ENCODE data around the gene DSN1.

DSN1 gene

DNA sequence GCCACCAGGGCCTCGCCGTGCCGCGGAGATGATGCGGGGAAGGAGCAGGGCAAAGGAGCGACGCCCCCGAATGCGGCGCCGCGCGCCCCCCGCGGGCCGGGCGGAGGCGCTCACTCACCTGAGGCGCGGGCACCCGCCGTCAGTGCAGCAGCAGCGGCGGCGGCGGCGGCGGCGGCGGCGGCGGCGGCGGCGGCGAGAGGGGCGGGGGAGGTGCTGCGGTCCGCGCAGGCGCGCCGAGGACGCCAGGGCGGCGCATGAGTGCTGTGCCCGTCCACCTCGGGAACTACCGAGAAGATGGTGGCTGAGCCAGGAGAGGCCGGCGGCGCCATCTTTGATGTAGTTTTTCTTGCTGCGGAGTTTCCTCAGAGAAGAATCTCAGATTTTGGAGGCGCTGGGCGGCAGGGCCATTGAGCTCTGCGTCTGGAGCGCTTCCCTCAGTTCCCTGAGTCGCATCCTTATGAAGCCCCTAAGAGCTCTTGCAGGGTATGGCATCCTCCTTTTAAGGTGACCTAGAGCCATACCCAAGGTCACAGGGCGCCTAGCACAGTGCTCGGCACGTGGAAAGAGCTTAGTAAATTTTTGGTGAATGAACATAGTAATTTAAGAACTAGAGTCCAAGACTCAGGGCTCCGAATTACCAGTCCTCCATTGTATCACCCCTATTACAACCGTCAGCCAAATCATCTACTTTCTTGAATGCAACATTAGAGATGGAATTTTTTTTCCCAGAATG is 27.5 kb downstream of the DSN1 start, which contains the start of gene NDRG3:
Gene NDRG3 (minus strand): TSS at position 164 of the 733 bp plus-strand sequence. CDS start 24,355 bp downstream, outside the sequence.
- peak; percentile 87 for DNase-seq

DNA sequence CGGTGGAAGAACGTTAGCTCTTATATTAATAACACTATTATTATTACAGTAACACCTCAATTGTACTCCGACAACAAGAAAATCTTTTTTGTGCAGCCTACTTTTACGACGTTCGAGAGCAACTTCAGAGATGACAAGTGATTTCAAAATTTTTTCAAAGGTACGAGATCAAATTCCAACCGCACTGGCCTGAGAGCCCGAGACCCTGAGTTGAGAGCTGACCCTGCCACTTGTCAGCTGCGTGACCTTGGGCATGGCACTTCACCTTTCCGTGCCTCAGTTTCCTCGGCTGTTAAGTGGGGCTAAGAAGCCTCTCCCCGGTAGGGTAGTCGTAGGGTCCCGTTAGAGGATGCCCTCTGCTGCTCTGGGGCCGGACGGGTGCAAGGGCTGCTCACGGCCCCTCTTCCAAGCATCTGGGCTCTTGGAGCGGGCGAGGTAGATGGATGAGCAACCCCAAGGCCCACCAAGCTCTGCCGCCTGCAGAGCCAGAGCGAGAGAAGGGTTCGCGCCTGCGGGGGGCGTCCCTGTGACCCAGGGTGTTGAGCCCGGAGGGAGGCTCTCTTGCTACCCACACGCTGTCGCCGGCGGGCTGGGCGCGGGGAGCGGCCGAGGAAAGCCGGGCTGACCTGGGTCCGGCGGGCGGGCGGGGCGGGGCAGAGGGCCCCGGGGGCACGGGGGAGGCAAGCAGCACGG is 28.2 kb downstream of the DSN1 start:
- DNase-seq = no peak

DNA sequence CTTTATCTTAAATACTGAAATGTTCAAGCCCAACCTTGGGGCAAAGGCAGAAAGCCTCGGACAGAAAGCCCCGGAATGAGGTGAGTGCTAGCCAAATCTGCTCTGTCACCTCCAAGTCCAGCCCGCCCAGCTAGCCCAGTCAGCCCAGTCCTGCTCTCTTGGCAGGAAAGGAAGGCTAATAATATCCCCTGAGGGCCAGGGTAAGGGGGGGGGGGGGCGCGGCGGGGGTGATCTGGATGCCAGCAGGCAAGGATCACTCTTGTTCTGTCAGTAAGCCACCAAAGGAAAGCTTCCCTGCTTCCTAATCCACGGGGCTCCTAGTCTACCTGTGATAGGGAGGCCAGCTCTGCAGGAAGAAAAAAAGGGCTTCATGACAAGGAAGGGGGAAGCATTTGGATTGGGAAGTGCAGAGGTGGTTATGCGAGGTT is 28.8 kb downstream of the DSN1 start:
- no peak for DNase-seq

DNA sequence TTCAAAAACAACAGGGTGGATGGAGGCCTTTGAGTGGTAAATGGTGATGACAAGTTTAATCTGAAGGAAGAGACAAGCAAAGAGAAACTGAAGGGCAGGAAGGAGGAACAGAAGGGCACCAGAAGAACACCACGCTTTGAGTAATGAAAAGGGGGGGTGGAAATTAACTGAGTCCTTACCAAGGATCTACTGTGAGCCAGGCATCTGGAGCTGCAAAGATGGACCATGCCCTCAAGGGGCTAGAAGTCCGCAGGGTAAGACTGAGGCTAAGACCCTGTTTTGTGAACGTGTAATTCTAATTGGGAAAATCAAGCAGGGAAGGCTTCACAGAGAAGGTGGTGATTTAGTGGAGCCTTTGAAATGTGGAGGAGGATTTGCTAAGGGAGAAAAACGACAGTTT is 29.3 kb downstream of the DSN1 start:
- no peak for DNase-seq

DNA sequence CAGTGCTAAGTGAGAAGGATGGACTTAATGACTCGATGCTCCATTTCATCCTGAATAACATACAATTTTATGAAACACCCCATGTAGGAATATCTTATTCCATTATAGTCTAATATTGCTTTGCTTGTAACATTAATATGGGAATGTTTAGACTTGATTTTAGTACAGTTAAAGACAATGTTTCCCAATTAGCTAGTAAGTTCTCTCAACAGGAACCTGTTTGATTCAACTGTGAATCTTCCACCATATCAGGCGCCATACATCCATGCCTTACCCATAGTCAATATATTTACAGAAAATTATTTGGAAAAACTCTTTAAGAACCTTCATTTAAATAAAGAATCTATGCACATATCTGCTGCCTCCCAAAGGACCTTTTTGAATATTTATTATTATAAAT is 31.0 kb downstream of the DSN1 start:
- no peak for DNase-seq

DNA sequence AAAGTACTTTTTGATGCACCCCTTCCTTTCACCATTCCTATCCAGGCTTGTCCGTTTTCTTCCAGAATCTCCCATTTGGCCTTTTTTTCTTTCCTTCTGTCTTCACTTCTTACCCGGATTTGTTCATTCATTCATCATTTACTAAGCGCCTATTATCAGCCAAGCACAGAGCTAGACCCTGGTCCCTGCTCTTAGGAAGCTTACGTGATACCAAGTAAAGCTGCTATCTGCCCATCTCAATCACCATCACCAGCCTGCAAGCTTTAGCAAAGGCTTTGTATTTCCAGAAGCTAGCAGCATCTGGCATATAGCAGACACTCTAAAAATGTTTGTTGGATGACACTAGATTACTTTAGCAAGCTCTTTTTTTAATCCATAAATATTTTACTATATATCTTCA is 32.5 kb downstream of the DSN1 start:
- DNase-seq = no peak

DNA sequence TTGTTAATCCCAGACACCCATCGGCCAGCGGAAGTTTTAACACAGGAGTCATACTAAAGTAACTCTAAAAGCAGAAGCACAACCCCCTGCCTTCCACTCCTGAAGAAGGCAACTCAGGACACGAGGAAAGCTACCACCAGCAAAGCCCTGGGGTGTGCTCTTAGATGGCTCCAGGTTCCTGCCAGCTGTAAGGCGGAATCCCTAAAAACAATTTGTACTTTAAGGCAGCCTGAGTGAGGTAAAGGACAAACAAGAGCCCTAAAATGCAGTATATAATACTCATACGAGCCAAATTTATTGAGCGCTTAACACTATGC is 36.4 kb downstream of the DSN1 start:
- no peak for DNase-seq

DNA sequence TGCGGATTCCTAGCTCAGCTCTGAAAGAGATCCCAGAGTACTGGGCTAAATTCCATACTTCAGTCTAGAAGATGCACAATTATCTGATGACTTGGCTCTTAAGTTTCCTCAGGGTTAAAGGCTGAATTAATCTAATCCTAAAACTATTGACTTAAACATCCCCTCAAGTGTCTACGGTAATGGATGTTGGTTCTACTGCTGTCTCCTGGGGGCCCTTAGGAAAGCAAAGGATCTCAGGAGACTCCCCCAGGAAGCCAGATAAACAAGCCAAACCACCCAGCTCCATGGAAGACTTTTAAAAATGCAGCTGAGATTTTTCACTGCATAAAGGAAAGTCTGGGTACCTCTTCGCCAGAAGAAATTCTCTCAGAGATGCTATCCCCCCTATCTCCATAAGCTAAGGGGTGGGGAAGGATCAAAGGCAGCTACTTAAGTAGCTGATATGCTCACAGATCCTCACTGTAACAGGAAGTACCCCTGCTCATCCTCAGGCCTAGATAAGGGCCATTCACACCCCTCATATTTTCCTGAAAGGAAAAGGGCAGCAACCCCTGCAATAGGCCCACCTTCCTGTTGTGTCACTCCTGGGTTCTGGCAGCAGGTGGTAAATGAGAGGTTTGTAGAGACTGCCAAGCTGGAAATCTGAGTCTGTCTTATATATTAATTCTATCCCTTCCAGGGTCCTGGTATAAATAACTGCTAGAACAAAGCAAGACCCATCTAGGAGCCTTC is 36.9 kb downstream of the DSN1 start:
- DNase-seq = no peak

DNA sequence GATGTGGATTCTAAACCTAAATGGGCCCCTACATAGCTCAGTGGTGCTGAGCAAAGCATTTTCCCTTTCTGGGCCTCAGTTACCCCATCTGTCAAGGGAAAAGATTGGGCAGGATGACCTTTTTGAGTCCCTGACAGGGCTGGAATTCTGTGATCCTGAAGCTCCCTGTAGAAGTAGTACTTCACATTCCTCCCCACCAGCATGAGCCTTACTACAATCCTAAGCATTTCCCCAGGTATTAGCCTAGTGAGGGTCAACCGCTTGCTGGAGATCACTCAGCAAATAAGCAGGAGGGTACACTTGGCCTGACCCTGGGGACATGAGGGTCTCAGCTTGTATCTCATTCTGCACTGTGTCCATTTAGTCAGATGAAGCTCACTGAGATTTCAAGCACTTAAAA is 41.1 kb downstream of the DSN1 start:
- no peak for DNase-seq

DNA sequence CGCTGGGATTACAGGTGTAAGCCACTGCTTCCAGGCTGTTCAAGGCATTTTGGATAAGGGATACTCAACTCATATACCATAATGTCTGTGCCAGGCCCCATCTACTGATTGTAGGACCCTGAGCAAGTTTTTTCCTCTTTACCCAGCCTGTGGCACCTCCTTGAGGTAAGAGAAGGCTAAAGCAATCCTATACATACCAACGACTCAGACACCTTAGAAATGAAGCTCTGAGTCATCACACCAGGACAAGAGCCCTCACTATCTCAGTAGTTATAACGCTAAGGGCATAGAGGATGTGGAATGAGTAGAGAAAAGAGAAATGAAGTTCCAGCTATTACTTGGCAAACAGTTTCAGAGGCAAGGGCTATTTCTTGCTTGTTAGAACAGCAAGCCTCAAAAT is 44.6 kb downstream of the DSN1 start:
- DNase-seq = no peak

DNA sequence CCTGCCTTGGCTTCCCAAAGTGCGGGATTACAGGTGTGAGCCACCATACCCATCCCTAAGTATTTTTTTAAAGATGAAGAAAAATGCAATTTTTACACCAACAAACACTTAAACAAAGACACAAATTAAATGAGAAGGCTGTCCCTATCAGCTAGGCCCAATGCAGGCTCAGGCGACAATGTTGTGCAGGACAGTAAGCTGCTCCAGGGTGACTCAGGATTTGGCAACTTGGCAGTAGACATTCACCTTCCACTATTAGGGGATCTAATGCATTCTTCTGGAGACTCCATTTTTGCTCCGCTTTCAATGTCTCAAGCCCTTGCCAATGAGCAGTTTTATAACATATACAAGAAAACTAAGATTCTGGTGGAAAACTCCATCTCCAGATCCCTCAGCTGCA is 47.4 kb downstream of the DSN1 start:
- DNase-seq = no peak

DNA sequence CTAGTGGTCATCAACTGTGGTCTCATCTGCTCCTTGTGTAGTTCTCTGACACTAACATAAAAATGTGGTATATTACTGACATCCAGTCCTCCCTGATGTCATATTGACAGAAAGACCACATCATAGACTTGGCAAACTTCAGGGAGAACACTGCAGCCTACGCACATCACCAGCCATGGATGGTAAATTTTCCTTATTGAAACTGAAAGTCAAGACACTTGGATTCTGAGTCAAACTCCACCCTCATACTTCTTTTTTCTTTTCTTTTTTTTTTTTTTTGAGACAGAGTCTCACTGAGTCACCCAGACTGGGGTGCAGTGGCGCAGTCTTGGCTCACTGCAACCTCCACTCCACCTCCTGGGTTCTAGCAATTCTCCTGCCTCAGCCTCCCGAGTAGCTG is 53.1 kb downstream of the DSN1 start:
- no peak for DNase-seq

DNA sequence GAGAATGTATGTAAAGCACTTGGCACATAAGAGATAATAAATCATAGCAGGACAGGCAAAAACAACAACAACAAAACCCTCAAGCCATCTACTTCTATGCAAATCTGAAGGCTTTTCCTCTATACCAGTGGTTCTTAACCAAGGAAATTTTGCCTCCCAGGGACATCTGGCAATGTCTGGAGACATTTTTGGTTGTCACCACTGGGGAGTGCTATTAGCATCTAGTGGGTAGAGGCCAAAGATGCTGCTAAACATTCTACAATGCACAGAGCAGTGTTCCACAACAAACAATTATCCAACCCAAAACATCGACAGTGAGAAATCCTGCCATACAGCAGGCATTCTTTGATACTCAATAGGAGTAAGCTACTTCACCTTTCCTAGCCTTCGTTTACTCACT is 55.9 kb downstream of the DSN1 start:
- DNase-seq = no peak

DNA sequence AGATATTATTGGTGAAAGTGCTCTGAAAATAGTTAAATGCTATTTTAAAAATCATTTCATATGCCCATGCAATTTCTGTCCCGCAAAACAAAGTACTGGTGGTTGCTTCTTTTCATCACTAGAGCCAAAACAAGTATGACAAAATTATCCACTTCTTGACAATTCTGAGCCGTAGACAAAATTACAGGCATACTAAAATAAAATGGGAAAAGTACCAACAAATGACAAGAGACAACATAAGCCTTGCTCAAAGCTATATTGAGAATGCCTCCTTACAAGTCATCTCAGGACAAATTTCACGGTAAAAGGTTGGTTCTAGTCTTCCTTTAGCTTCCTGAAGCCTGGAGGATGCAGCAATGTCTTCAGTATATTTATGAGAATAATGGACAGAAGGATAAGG is 56.5 kb downstream of the DSN1 start:
- DNase-seq = no peak

DNA sequence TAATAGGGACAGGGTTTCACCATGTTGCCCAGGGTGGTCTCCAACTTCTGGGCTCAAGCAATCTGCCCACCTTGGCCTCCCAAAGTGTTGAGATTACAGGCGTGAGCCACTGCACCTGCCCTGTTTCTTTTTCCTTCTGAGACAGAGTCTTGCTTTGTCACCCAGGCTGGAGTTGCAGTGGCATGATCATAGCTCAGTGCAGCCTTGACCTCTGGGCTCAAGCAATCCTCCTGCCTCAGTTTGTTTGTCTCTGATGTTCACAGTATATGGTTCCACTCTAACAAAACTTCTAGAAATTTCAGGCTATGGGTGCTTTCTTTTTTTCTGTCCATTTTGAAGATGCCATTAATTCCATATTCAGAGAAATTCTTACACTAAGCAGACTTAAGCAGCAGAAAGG is 60.8 kb downstream of the DSN1 start:
- no peak for DNase-seq

DNA sequence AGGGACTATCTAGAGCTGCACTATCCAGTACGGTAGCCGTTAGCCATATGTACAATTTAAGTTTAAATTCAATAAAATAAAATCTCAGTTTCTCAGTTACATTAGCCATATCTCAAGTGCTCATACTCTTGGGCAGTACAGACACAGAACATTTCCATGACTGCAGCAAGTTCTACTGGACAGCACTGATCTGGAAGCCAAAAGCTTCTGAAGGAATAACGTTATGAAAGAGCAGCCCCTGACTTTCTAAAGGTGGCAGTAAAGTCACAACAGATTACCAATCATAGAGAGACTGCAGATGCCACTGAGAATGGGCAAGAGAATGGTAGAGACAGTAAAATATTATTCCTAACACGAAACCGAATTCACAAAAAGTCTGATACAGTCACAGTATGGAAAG is 64.4 kb downstream of the DSN1 start:
- DNase-seq = no peak

DNA sequence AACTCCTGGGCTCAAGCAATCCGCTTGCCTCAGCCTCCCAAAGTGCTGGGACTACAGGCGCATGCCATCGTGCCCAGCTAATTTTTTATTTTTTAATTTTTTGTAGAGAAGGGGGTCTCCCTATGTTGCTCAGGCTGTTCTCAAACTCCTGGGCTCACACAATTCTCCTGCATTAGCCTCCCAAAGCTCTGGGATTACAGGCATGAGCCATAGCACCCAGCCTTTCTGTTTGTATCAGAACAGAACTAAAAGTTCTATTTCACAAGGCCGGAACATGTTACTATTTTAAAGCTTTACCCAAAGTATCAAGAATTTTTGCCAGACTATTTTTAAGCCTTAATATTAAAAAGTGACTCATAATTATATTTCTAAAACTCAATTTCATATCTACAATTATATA is 70.0 kb downstream of the DSN1 start:
- DNase-seq = no peak
